ENCODE data around the gene CHMP2A. TPM values are rescaled to one million over a fixed set of nuclear protein-coding genes. Genes with fewer than 3 reads are reported as not detected.

The CHMP2A gene
- total RNA-seq, 2 experiments from 2014 or later = 72.7 to 101 TPM

DNA sequence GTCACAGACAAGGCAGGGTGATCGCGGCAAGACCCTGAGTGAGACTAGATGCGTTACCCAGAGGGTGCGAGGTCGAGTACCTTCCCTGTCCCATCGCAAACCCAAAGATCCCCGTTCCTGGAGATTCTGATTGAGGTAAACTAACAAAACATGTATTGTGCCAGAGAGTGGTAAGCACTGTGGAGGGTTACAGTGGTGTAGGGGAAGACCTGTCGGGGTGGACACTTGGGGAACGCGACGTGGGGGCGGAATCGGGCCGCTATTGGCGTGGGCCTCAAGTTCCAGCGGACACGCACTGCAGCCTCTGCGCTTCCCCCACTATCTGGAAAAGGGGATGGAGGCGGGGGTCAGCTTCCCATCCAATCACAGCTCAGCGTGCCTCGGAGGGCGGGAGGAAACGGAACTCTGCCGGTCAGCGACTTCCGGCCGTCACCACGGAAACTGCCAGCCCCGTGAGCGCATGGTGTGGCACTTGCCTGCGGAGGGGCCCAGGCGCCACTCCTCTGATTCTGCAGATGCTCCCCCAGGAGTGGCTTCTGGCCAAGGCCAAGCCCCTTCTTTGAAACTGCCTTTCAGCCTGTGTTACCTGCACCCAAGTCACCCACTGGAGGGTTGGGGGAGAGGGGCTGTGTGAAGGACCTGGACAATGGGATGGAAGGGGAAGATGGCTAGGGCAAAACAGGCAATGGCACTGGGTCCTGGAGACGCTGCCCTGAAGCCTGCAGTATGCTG, 4.5 kb upstream of the CHMP2A start:
- TF ChIP-seq, protein P1, sequence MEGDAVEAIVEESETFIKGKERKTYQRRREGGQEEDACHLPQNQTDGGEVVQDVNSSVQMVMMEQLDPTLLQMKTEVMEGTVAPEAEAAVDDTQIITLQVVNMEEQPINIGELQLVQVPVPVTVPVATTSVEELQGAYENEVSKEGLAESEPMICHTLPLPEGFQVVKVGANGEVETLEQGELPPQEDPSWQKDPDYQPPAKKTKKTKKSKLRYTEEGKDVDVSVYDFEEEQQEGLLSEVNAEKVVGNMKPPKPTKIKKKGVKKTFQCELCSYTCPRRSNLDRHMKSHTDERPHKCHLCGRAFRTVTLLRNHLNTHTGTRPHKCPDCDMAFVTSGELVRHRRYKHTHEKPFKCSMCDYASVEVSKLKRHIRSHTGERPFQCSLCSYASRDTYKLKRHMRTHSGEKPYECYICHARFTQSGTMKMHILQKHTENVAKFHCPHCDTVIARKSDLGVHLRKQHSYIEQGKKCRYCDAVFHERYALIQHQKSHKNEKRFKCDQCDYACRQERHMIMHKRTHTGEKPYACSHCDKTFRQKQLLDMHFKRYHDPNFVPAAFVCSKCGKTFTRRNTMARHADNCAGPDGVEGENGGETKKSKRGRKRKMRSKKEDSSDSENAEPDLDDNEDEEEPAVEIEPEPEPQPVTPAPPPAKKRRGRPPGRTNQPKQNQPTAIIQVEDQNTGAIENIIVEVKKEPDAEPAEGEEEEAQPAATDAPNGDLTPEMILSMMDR (conservative IDR thresholded peaks at IDR 0.05; ENCODE audit: low read length) = no peak
- TF ChIP-seq EZH2phosphoT487 (IDR thresholded peaks at IDR 0.05; ENCODE audit: borderline replicate concordance, low read depth, low read length) = no peak
- H2AFZ ChIP-seq (ENCODE audit: low read length) = no peak overlapping the region
- H3K4me2 ChIP-seq (ENCODE audit: low read length) = peak overlapping the region; percentile 80
- H3K4me3 ChIP-seq (ENCODE audit: low read depth, low read length, poor library complexity, severe bottlenecking) = peak overlapping the region; percentile 88
- no TSS peak for BruUV-seq (replicated peaks)
- H4K20me1 ChIP-seq (ENCODE audit: insufficient read depth, low read length) = no peaks in the 10 kb centered on the region
- no peaks in the 10 kb centered on the region for H3K9me2 ChIP-seq (ENCODE audit: insufficient read depth, low read length)
- intact Hi-C loops (cut with micrococcal nuclease; ENCODE audit: unreplicated experiment) = loop anchor here (1.0 kb wide), 3 partner anchors 14 to 41 kb away; partner anchors contain the start of genes MZF1 and TRIM28
- ChIA-PET POLR2A (interaction anchor here (0.6 to 1.0 kb wide), 2 partner anchors 20 to 30 kb away, joined by 3 read pairs; no protein-coding TSS in a partner anchor), CTCF (ENCODE audit: unreplicated experiment) (no interaction called here)
- H3K9me3 ChIP-seq (ENCODE audit: low read length) = no peaks in the 10 kb centered on the region
- H3K79me2 ChIP-seq (ENCODE audit: insufficient read depth, low read depth, low read length) = peaks cover 22% of the 10 kb centered on the region
- peaks cover 34% of the 10 kb centered on the region for H3K36me3 ChIP-seq (ENCODE audit: insufficient read depth, low read length)
- H3K4me1 ChIP-seq (ENCODE audit: insufficient read depth, low read length, poor library complexity, severe bottlenecking) = peaks cover 44% of the 10 kb centered on the region
- peak; percentile 93 for DNase-seq (ENCODE audit: low spot score)
- H3K27ac ChIP-seq (ENCODE audit: low read depth, low read length, poor library complexity, severe bottlenecking) = peak overlapping the region; percentile 89

DNA sequence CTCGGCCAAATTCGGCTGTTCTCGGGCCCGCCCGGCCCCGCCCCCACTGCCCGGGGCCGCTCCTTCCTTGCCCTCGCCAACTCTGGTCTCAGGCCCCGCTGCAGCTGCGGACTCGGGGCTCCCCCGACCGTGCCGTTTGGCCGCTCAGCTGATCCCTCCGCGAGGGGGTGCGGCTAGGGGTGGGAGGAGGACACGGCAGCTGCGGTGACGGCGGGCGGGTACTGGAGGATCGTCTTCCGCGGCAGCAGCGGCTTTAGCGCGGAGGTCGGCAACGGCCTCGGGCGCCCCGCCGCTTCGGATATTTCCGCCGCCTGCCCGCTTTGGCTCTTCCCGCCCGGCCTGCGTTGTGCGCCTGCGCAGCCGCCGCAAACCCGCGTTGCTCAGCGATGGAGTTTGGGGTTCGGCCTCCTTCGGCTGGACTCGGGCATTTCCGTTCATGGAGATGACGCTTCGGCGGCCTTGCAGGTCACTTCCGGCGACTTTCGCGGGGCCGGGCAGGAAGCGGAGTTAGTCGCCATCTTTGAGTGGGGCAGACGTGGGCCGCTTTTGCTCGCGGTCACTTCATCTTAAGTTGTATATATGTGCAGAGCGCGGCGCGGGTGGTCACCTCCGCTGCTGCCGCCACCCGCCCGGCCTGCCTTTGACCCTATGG, 3.8 kb upstream of the CHMP2A start:
- Histone ChIP-seq H3K4me2 (ENCODE audit: low read length) (peak overlapping the region; percentile 80), H3K27ac (ENCODE audit: low read depth, low read length, poor library complexity, severe bottlenecking) (peak overlapping the region; percentile 89), H3K4me1 (ENCODE audit: insufficient read depth, low read length, poor library complexity, severe bottlenecking) (peaks cover 49% of the 10 kb centered on the region), H2AFZ (ENCODE audit: low read length) (no peak overlapping the region), H3K4me3 (ENCODE audit: low read depth, low read length, poor library complexity, severe bottlenecking) (peak overlapping the region; percentile 88), H3K9me2 (ENCODE audit: insufficient read depth, low read length) (no peaks in the 10 kb centered on the region), H3K36me3 (ENCODE audit: insufficient read depth, low read length) (peaks cover 41% of the 10 kb centered on the region), H4K20me1 (ENCODE audit: insufficient read depth, low read length) (no peaks in the 10 kb centered on the region), H3K9me3 (ENCODE audit: low read length) (no peaks in the 10 kb centered on the region), H3K79me2 (ENCODE audit: insufficient read depth, low read depth, low read length) (peaks cover 26% of the 10 kb centered on the region)
- TF ChIP-seq, protein P1 (conservative IDR thresholded peaks at IDR 0.05; ENCODE audit: low read length) = no peak
- TF ChIP-seq EZH2phosphoT487 (IDR thresholded peaks at IDR 0.05; ENCODE audit: borderline replicate concordance, low read depth, low read length) = no peak
- DNase-seq (ENCODE audit: low spot score) = peak; percentile 99
- ChIA-PET POLR2A (interaction anchor here (0.6 to 1.0 kb wide), 2 partner anchors 20 to 30 kb away, joined by 3 read pairs; no protein-coding TSS in a partner anchor), CTCF (ENCODE audit: unreplicated experiment) (no interaction called here)
- no TSS peak for BruUV-seq (replicated peaks)
- intact Hi-C loops (cut with micrococcal nuclease; ENCODE audit: unreplicated experiment) = loop anchor here (1.0 kb wide), 3 partner anchors 14 to 40 kb away; partner anchors contain the start of genes MZF1 and TRIM28

All from OCI-LY7 (cell line).